Inferior parietal cortex (tissue), 1 donor: ENCODE data around the gene CHD9.
"Not testable (repeated sequence)": the region's sequence is repeated elsewhere in the genome, so short reads cannot be mapped to it uniquely, and the experiment has no call there.

ENCODE experiments used
- DNase-seq: peaks from one replicate; pipeline ENCODE4 v3.0.0-alpha.2; 2016; ENCODE audit errors: extremely low spot score

Gene CHD9

DNA sequence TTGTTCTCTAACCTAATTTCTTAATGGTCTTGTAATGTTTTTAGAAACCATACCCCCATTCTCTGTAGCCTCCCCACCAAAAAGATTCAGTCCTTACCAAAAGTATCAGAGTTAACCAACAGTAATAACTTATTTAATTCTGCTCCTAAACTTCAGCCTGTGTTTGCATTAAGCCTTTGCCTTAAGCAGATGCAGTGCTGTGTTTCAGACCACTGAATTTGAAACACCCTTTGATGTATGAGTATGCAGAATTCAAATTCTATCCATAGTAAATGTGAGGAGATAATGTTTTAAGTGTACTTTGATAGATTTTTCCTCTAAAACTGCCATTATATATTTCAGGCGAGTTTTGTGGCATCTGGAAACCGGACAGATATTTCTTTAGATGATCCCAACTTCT is 207.9 kb downstream of the CHD9 start:
- DNase-seq = no peak

DNA sequence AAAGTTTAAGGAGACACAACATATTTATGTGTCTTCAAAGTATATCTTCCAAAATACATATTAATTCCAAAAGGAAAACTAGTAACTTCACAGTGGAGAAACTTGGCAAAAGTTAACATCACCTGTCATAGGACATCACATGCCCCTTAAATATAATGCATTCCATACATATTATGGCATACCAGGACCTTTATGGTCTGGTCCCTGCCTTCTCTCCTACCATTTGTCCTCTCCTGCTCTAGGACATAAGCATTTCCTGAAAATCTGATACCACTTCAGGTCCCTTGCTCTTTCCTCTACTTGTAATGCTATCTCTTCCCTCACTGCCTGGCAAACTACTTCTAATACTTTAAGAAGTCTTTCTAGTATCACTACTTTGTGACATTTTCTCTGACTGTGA is 211.4 kb downstream of the CHD9 start:
- no peak for DNase-seq

DNA sequence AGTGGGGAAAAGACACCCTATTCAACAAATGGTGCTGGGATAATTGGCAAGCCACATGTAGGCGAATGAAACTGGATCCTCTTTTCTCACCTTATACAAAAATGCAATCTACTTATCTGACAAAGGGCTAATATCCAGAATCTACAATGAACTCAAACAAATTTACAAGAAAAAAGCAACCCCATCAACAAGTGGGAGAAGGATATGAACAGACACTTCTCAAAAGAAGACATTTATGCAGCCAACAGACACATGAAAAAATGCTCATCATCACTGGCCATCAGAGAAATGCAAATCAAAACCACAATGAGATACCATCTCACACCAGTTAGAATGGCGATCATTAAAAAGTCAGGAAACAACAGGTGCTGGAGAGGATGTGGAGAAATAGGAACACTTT is 223.7 kb downstream of the CHD9 start:
- not testable (repeated sequence) for DNase-seq

DNA sequence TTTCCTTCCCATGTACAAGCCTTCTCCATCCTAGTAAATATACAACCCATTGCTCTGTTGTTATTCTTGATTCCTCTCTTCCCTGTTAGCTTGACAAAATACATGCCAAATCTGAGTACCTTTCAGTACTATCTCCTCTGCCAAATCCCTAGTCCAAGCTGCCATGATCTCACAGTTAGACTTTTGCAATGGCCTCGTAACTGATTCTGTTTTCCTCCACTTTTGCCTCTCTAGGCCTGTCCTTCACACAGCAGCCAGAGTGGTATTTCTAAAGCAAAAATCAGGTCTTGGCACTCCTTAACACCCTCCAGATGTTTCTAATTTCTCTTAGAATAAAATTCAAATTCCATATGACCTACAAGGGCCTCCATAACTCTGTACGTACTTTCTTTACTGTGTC is 226.5 kb downstream of the CHD9 start:
- DNase-seq = no peak

DNA sequence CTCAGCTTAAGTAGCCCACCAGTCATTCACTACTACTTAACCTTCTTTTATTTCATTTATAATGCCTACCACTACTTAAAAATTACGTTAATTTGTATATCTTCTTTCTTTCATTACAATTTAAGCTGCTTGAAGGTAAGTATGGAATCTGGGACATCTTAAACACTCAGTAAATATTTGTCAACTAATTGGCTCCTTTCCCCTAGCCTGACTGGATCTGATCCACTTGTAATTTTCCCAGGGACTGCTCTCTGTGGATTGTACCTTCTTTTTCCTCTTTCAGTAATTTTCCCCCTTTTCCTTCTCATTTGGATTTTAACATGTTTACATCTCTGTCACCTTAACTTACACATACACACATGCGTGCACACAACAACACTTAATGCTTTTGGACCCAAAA is 227.1 kb downstream of the CHD9 start:
- DNase-seq = no peak

DNA sequence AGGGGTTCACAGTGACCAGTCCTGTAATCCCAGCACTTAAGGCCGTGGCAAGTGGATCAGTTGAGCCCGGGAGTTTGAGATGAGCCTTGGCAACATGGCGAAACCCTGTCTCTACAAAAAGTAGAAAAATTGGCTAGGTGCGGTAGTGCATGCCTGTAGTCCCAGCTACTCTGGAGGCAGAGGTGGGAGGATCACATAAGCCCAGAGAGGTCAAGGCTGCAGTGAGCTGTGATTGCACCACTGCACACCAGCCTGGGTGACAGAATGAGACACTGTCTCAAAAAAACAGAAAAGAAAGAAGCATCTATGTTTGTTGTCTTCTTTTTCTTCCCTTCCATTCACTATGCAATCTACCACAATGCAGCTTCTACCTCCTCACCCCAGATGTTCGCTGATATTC is 227.5 kb downstream of the CHD9 start:
- no peak for DNase-seq

DNA sequence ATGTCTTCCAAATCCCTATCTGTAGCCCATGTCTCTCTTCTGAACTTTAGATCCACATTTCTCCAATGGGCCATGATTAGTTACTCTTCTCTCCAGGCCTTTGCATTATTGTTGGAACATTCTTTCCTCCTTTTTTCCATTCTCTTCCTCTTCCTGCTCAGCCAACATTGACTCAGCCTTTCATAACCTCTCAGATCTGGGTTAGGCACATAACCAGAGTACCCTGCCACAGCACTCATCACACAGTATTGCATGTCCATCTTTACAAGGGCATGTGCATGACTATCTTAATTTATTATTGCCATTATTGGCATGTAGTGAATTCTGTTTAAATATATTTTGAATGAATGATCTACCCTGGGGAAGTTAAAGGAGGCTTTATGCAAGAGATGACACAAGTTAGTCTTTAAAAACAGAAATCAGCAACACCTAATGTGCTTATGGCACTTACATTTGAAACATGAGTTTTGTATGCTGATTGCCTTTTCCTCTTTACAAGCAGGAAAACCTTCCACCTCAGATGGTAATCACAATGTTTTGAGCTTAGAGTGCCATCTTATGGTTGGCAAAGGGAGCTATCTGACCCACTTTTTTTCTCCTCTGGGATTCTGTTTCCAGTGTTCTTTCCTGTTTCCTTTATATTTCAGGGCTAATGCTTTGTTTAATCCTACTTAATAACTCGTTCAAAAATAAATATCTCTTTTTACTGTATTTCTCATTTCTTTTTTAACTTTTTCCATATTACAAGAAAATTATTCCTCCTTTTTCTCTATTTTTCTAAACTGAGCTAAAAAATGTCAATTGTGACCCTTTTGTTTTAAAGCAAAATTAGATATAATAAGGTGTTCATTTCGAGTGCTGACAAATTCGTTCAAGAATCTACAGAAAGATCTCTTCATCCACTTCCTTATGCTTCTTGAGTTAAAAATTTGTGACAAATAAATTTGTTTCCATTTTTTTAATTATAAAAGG is 228.5 kb downstream of the CHD9 start:
- DNase-seq = peak; percentile 65

DNA sequence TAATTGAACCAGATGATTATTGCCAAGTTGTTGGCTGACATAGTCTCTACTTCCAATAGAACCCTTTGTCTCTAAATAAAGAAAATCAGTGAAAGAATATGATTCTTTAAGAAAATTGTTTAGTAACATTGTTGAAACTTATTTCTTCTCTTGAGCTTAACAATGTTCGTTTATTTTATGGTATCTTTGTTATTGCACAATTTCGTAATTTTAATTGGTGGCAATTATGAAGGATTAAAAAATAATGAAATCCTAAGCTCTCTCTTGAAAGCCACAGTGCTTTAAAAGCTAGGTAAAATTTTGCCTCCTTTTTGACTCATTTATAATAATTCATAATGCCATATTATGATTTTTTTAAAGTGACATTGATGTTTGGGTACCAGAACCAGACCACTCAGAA is 230.4 kb downstream of the CHD9 start:
- no peak for DNase-seq

DNA sequence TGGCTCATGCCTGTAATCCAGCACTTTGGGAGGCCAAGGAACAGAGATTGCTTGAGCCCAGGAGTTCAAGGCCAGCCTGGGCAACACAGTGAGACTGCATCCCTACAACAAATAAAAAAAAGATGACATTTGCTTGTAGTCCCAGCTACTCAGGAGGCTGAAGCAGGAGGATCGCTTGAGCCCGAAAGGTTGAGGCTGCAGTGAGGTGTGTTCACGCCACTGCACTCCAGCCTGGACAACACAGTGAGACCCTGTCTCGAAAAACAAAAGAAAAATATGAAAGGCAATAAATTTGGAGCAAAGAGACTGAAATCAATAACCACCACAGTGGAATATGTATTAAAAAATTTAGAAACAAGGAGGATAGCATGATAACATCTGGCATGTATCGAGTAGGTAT is 235.7 kb downstream of the CHD9 start:
- DNase-seq = no peak

DNA sequence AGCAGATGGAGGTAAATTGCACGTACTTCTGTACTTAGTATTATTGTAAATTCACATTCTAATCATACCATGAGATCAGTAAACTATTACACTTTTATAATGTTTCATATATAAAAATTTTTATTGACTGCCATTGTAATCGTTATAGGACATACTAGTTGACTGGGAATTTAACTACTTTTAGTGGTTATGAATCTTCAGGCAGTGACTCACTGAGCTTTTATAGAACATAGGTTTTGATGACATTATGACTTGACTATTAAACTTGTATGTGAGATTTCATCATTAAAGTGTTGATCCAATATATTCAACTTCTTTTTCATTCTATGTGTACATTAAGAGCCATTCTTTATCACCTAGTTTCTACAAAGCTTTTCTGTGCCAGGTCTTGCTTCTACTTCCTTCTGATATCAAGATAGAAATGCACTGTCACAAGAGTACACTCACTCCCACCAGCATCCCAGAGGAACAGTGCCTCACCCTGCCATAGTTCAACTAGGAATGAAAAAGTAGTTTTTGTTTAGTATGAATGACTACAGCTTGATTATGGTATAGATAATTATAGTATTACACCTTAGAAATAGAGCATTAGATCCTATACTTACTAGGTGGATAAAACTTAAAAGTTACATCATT is 237.1 kb downstream of the CHD9 start:
- DNase-seq = no peak

DNA sequence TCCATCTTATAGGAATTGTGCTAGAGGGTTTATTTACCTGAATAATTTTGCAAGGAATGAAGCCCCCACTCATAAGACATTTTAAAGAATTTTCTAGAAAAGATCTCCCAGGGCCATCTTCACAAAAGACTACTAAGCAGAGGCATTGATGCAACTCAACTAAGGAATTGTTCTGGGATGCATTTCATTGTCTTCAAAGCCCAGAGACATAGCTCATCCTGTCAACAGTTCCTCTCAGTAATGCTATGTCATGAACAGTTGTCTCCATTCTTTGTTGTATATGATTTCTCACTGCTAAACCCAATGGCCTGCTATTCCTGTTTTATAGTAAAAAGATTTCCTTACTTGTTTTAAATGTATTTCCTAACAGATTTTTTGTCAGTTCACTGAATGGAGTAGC is 242.7 kb downstream of the CHD9 start:
- DNase-seq = no peak

DNA sequence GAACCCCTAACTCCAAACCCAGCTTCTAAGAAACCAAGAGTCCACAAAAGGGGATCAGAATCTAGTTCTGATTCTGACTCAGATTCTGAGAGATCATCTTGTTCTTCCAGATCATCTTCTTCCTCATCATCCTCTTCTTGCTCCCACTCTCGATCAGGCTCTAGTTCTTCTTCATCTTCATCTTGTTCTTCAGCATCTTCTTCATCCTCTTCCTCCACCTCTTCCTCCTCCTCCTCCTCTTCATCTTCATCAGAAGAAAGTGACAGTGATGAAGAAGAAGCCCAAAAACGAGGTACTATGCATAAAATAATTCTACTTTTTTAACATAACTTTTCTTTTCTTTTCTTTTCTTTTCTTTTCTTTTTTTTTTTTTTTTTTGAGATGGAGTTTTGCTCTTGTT is 249.5 kb downstream of the CHD9 start:
- DNase-seq = no peak

DNA sequence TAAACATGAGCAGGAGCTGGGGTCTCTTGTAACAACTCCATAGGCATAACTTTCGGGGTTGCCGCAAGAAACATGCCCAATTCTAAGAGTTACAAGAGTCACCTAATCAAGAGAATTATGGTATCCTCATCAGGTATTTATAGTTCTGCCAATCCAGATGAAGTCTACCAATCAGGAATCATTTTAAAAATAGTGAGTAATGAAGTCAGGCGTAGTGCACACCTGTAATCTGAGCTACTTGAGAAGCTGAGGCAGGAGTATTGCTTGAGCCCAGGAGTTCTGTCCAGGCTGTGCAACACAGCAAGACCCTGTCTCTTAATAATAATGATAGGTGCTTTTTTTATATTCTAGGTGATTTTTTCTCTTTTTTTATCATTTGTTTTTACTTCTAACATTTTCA is 251.0 kb downstream of the CHD9 start:
- no peak for DNase-seq

DNA sequence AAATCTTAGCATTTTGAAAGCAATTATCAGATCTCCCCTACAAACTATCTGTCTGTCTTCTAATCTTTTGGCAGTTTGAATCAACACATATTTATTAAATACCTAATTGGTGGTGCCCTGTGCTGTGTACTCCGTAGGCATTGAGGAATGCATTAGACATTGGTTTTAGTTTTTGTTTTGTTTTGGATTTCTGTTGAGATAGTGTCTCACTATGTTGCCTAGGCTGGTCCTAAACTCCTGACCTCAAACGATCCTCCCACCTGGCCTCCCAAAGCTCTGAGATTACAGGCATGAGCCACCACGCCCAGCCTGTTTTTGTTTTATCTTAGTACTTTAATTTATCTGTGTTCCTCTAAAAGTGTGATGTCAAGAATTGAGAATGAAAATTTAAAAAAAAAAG is 254.7 kb downstream of the CHD9 start:
- DNase-seq = no peak

DNA sequence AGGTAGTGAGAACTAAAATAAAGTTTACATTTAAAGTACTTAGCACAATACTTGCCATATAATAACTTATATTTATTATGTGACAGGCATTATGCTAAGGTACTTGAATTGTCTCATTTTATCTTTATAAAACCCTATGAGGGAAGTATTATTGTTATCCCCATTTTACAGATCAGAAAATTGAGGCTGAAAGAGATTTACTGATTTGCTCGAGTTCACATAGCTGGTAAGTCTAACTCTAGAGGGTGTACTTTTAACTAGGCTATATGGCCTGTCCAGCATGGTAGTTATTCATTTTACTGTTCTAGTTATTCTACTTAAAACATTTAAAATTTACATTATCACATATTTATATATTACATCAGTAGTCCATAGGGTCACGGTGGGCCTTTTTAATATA is 266.2 kb downstream of the CHD9 start:
- no peak for DNase-seq

DNA sequence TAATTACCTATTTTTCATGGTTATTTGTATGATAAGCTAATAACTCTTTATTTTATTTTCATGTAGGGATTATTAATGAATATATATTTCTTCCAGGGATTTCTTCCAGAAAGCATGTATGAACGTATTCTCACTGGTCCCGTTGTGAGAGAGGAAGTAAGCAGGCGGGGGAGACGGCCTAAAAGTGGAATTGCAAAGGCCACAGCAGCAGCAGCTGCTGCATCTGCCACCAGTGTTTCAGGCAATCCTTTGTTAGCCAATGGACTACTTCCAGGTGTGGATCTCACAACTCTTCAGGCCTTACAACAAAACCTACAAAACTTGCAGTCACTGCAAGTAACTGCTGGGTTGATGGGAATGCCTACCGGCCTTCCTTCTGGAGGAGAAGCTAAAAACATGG is 269.1 kb downstream of the CHD9 start:
- DNase-seq = no peak

DNA sequence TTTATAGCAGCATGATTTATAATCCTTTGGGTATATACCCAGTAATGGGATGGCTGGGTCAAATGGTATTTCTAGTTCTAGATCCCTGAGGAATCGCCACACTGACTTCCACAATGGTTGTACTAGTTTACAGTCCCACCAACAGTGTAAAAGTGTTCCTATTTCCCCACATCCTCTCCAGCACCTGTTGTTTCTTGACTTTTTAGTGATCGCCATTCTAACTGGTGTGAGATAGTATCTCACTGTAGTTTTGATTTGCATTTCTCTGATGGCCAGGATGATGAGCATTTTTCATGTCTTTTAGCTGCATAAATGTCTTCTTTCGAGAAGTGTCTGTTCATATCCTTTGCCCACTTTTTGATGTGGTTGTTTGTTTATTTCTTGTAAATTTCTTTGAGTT is 276.2 kb downstream of the CHD9 start:
- DNase-seq = not testable (repeated sequence)

DNA sequence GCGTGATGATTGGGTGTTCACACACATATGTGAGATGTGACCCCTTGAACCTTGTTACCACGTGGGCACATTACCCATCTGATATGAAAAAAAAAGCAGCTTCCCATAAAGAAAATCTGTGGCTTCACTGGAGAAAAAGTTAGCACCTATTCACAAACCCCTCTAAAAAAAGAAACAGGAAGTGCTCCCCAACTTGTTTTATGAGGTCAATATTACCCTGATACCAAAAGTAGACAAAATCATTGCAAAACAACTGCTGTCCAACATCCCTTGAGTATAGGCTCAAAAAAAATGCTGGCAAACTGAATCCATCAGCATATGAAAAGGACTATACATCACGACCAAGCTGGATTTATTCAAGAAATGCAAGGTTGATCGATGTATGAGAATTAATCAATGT is 279.8 kb downstream of the CHD9 start:
- no peak for DNase-seq

DNA sequence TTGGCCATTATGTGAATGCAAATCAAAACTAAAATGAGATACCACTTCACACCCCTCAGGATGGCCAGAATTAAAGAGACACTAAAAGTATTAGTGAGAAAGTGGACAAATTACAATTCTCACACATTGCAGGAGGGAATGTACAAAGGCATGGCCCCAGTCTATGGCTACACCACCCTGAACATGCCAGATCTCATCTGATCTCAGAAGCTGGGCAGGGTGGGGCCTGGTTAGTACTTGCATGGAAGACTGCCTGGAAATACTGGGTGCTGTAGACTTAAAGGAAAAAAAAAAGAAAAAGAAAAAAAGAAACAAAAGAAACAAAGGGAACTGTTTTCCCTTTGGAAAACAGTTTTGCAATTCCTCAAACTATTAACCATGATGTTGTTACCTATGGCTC is 282.5 kb downstream of the CHD9 start:
- DNase-seq = no peak

DNA sequence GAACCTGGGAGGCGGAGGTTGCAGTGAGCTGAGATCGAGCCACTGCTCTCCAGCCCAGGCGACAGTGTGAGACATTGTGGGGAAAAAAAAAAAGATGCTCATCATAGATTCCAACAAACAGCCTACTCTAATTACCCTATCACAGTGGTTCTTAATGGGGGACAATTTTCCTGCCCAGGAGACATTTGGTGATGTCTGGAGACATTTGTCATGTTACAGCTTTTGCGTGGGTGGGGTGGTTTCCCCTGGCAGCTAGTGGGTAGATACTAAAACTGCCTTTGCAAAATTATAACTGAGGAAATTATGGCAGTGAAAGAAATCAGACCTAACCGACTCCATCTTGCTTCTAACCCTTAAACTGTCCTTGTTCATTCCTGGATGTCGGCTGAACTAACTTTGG is 287.0 kb downstream of the CHD9 start:
- no peak for DNase-seq

DNA sequence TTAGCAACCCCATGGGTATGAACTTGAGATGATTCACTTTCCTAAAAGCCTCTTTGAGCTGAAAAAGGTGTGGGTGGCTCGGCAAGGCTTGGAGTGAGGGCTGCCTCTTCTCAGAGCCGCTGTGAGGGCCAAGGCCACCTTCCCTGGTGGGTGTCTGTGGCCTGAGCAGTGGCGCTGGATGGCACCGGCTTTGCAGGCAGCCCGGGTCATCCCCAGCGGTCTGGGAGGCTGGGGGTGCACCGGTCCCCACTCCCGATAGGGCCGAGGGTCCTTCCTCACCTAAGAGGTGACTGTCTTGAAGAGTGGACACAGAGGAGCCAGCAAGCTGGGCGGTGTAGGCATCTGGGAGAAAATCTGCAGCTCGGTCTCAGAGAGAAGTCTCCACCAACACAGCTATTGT is 300.3 kb downstream of the CHD9 start:
- DNase-seq = no peak

DNA sequence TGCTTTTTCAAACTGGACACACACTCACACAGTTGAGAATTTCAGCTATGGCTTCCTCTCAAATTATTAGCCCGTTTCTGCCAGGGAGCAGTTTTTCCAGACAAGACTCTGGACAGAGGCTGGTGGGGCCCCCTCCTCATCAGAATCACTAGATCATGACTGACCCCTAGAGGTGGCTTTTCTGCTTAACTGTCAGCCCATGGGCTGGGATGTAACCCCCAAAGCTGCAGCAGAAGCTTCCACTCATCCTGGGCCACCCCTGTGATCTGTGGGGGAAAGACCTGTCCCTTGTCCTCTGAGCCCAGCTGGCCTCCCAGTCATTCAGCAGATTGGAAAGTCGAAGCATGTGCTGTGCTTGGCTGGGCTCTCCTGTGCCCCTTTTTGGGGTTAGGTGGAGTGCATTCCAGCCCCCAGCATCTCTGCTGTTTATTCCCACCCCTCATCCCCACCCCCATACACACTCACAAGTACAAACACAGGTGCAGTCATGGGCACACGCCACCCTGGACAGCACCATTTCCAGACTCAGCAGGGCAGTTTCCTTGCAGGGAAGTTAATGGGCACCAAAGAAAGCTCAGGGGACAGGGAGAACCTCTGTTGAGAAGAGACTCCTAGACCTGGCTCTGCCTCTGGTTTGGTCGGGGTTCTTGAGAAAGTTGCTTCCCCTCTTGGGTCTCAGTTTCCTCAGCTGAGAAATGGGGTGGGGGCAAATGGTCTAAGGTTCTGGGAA is 301.9 kb downstream of the CHD9 start:
- DNase-seq = no peak

DNA sequence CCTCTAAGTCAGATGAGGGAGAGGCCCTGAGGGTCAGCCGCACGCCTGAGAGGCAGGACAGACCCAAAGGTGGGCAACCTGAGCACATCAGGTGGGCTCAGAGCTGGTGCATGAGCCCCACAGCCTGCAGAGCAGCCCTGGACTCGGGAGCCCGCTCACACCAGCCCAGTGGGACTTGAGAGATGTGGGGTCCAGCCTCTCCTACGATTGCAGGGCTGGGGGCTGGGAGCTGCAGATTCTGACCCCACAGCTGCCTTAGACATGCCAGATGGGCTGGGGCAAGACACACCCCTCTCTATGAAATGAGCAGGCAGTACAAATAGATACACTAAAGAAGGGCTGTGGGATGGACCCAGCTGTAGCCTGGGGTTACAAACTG is 302.4 kb downstream of the CHD9 start:
- no peak for DNase-seq
